Endothelial cell (in vitro differentiated cells): ENCODE results near the gene BABAM2. TPM values are rescaled to one million over a fixed set of nuclear protein-coding genes. Genes with fewer than 3 reads are reported as not detected.
"Not testable (repeated sequence)": the region's sequence is repeated elsewhere in the genome, so short reads cannot be mapped to it uniquely, and the experiment has no call there.

Experiments
- DNase-seq: peaks from one replicate; pipeline ENCODE4 v3.0.0; 2021; ENCODE audit warnings: low spot score
- H3K27ac Mint-ChIP-seq: one replicate; pipeline ENCODE4 v1.8.0; 2021; ENCODE audit warnings: mixed read lengths, inconsistent platforms; ENCODE audit not compliant: unreplicated experiment
- H3K27me3 Mint-ChIP-seq: one replicate; pipeline ENCODE4 v1.8.0; 2021; ENCODE audit warnings: mild to moderate bottlenecking, moderate library complexity, mixed read lengths, inconsistent platforms; ENCODE audit not compliant: unreplicated experiment
- H3K36me3 Mint-ChIP-seq: one replicate; pipeline ENCODE4 v1.8.0; 2021; ENCODE audit warnings: mild to moderate bottlenecking, low read depth, mixed read lengths, inconsistent platforms; ENCODE audit not compliant: unreplicated experiment
- H3K4me1 Mint-ChIP-seq: one replicate; pipeline ENCODE4 v1.8.0; 2021; ENCODE audit warnings: mild to moderate bottlenecking, mixed read lengths, inconsistent platforms; ENCODE audit not compliant: unreplicated experiment
- H3K4me3 Mint-ChIP-seq: one replicate; pipeline ENCODE4 v1.8.0; 2021; ENCODE audit warnings: mild to moderate bottlenecking, mixed read lengths, inconsistent platforms; ENCODE audit not compliant: unreplicated experiment
- H3K9me3 Mint-ChIP-seq: one replicate; pipeline ENCODE4 v1.8.0; 2021; ENCODE audit warnings: mixed read lengths, inconsistent platforms; ENCODE audit not compliant: unreplicated experiment
- total RNA-seq: library from RNA; stranded (reverse); fragmentation: NEBNext Ultra II Directional; extraction: Animal tissue kit (Norgen Biotek cat#: 25700); gene quantifications from one replicate; pipeline ENCODE4 v1.2.1, GENCODE V29; 2021; ENCODE audit not compliant: unreplicated experiment
- TF ChIP-seq, protein P1 (sequence below): fragments of 200-600 bp; sonication (generic); IDR thresholded peaks from one replicate; pipeline ENCODE4 v1.5.0; 2021; ENCODE audit warnings: antibody characterized with exemption; ENCODE audit not compliant: unreplicated experiment

BABAM2 gene
- total RNA-seq, 1 donor from 2014 or later: 40.2 TPM

DNA sequence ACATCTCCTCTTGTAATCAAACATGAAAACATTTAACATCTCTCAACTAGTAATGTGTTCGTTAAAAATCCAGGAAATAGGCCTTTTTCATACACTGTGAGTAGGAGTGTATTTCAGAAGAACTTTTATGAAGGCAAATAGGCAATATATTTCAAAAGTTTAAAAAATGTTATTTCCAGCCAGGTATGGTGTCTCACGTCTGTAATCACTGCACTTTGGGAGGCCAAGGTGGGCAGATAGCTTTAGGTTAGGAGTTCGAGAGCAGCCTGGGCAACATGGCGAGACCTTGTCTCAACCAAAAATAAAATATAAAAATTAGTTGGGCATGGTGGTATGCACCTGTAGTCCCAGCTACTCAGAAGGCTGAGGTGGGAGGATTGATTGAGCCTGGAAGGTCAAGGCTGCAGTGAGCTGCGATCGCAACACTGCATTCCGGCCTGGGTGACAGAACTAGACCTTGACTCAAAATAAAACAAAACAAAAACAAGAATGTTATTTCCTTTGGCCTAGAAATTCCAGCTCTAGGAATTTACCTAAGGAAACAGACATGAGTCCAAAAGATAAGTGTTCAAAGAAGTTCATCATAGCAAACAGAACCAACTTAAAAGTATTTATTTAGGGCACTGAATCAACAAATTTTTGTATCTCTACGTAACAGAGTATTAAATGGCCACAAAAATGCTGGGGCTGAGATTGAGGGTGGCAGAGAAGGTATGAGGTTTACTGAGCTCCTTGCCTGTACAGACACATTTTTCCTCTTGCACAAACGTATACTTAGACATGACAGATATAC lies 15.2 kb upstream of the BABAM2 start:
- no peaks in the 10 kb centered on the region for H3K36me3 Mint-ChIP-seq
- TF ChIP-seq, protein P1, sequence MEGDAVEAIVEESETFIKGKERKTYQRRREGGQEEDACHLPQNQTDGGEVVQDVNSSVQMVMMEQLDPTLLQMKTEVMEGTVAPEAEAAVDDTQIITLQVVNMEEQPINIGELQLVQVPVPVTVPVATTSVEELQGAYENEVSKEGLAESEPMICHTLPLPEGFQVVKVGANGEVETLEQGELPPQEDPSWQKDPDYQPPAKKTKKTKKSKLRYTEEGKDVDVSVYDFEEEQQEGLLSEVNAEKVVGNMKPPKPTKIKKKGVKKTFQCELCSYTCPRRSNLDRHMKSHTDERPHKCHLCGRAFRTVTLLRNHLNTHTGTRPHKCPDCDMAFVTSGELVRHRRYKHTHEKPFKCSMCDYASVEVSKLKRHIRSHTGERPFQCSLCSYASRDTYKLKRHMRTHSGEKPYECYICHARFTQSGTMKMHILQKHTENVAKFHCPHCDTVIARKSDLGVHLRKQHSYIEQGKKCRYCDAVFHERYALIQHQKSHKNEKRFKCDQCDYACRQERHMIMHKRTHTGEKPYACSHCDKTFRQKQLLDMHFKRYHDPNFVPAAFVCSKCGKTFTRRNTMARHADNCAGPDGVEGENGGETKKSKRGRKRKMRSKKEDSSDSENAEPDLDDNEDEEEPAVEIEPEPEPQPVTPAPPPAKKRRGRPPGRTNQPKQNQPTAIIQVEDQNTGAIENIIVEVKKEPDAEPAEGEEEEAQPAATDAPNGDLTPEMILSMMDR: no peak
- H3K27ac Mint-ChIP-seq: no peak overlapping the region
- H3K27me3 Mint-ChIP-seq: no peaks in the 10 kb centered on the region
- DNase-seq: no peak
- no peaks in the 10 kb centered on the region for H3K4me1 Mint-ChIP-seq
- H3K9me3 Mint-ChIP-seq: no peaks in the 10 kb centered on the region
- no peak overlapping the region for H3K4me3 Mint-ChIP-seq

DNA sequence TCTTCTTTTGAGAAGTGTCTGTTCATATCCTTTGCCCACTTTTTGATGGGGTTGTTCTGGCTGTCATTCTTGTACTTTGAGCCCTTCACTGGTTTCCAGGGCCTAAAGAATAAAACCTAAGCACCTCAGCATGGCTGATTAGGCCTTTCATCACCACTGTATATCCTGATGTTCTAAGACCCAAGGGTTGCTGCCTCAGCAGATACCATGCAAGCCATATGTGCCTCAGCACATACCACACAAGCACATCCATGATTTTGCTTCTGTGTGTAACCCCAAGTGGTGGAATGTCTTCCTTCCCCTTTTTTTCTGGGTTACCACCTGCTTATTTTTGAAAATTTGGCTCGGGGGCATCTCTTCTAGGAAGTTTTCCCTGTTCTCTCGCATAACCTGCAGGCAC lies 11.7 kb upstream of the BABAM2 start:
- Mint-ChIP-seq H3K36me3 (no peaks in the 10 kb centered on the region), H3K27ac (no peak overlapping the region), H3K4me3 (no peak overlapping the region), H3K4me1 (no peaks in the 10 kb centered on the region), H3K9me3 (no peaks in the 10 kb centered on the region), H3K27me3 (no peaks in the 10 kb centered on the region)
- no peak for DNase-seq
- TF ChIP-seq, protein P1: no peak

DNA sequence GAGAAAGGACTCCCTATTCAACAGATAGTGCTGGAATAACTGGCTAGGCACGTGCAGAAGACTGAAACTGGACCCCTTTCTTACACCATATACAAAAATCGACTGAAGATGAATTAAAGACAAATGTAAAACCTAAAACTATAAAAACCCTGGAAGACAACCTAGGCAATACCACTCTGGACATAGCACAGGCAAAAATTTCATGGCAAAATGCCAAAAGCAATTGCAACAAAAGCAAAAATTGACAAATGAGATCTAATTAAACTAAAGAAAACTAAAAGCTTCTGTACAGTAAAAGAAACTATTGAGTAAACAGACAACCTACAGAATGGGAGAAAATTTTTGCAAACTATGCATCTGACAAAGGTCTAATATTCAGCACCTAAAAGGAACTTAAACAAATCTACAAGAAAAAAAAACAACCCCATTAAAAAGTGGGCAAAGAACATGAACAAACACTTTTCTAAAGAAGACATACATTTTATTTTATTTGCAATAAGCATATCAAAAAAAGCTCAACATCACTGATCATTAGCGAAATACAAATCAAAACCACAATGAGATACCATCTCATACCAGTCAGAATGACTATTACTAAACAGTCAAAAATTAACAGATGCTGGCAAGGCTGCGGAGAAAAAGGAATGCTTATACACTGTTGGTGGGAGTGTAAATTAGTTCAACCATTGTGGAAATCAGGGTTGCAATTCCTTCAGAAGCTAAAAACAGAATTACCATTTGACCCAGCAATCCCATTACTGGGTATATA lies 8.5 kb upstream of the BABAM2 start:
- not testable (repeated sequence) for H3K27me3 Mint-ChIP-seq, H3K4me1 Mint-ChIP-seq, H3K27ac Mint-ChIP-seq, H3K4me3 Mint-ChIP-seq, H3K36me3 Mint-ChIP-seq, H3K9me3 Mint-ChIP-seq, DNase-seq

DNA sequence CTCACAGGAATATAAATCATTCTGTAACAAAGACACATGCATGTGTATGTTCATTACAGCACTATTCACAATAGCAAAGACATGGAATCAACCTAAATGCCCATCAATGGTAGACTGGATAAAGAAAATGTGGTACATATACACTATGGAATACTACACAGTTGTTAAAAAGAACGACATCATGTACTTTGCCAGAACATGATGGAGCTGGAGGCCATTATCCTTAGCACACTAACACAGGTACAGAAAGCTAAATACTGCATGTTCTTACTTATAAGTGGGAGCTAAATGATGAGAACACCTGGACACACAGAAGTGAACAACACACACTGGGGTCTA lies 8.0 kb upstream of the BABAM2 start:
- not testable (repeated sequence) for H3K36me3 Mint-ChIP-seq, H3K27me3 Mint-ChIP-seq, H3K4me1 Mint-ChIP-seq, H3K4me3 Mint-ChIP-seq, H3K9me3 Mint-ChIP-seq, H3K27ac Mint-ChIP-seq, DNase-seq

DNA sequence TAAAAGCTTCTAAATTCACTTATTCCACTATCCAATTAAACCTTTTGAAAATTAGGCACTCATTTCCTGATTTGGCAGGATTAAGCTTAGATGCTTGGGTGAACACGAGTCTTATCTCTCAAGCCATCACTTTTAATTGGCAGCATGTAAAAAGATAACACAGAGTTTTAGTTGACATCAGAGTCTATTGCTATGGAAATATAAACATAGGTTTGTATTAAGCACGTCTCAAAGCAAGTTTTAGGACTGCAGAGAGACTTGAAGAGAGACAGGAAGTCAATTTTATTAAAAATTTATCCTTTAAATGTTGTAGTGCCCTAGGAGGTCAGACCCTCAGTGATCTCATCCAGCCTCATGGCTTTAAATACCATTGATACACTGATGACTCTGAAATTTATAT lies 5.9 kb upstream of the BABAM2 start:
- TF ChIP-seq, protein P1: no peak
- no peak overlapping the region for H3K4me3 Mint-ChIP-seq
- H3K9me3 Mint-ChIP-seq: no peaks in the 10 kb centered on the region
- no peak overlapping the region for H3K27ac Mint-ChIP-seq
- DNase-seq: no peak
- H3K4me1 Mint-ChIP-seq: peaks cover 2% of the 10 kb centered on the region
- H3K27me3 Mint-ChIP-seq: peaks cover under 1% of the 10 kb centered on the region
- H3K36me3 Mint-ChIP-seq: no peaks in the 10 kb centered on the region

DNA sequence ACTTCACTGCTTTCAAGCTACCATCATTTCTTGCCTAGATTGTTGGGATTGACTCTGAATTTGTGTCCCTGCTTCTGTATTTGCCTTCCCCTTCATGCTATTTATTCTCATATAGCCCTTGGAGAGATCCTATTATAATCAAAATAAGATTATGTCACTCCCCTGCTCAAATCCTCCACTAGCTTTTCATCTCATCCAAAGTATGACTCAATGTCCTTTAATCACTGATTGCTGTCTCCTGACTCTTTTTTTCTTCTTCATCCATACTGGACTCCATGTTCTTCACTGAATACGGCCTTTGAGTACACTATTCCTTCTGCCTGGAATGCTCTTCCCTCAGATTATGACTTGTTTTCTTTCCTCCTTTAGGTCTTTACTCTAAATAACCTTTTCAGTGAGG lies 5.3 kb upstream of the BABAM2 start:
- Mint-ChIP-seq H3K27ac (no peak overlapping the region), H3K36me3 (no peaks in the 10 kb centered on the region)
- no peak for DNase-seq

More for the DNA sequence above, 5.3 kb upstream of the BABAM2 start:
- Mint-ChIP-seq H3K4me3 (no peak overlapping the region), H3K9me3 (no peaks in the 10 kb centered on the region), H3K27me3 (peaks cover 2% of the 10 kb centered on the region), H3K4me1 (peaks cover 9% of the 10 kb centered on the region)
- TF ChIP-seq, protein P1: no peak
